22Rv1 (cell line): ENCODE results near the gene ZNF845.
"Not testable (repeated sequence)": the region's sequence is repeated elsewhere in the genome, so short reads cannot be mapped to it uniquely, and the experiment has no call there.

Experiments
- CTCF ChIP-seq: fragments of 450-650 bp; IDR thresholded peaks from 2 replicates; pipeline ENCODE4 v1.5.1; 2017; ENCODE audit warnings: mild to moderate bottlenecking
- ZFX ChIP-seq: fragments of 450-650 bp; IDR thresholded peaks from 2 replicates; pipeline ENCODE4 v1.6.1; 2017; ENCODE audit warnings: antibody characterized with exemption, borderline replicate concordance

GRCh38 chr19:53301341-53301740 is 32.2 kb upstream of the ZNF845 start:
- not testable (repeated sequence) for TF ChIP-seq CTCF, ZFX
